ENCODE data around the gene ABCB9.

- TF ChIP-seq CTCF (IDR thresholded peaks at IDR 0.05 in 2 of 3, conservative IDR thresholded peaks at IDR 0.05 in 1 of 3; ENCODE audit: borderline replicate concordance in 1 of 3, insufficient read depth in 1 of 3, low read depth in 2 of 3, low read length in 2 of 3): no peak
- no peak for TF ChIP-seq EZH2phosphoT487 (IDR thresholded peaks at IDR 0.05; ENCODE audit: borderline replicate concordance)
- no peak for TF ChIP-seq EZH2 (IDR thresholded peaks at IDR 0.05)
- no peak for TF ChIP-seq POLR2A (IDR thresholded peaks at IDR 0.05; ENCODE audit: borderline replicate concordance, extremely low read depth, insufficient read depth, insufficient read length)
- TF ChIP-seq POLR2AphosphoS5 (IDR thresholded peaks at IDR 0.05; ENCODE audit: low read depth, low read length): peak; percentile 29; the same call in 1 of the 2 replicates
- TF ChIP-seq JUND (IDR thresholded peaks at IDR 0.05): no peak
Measured at GRCh38 chr12:122981587-122982476, 15.6 kb upstream of the ABCB9 start.

Data from HCT116 (cell line).